Peyer's patch (tissue), 4 donors: ENCODE data around the gene UPF3B.

Source experiments
- POLR2A ChIP-seq, 2 donors: fragments of 450-650 bp; IDR thresholded peaks; one replicate each; pipeline ENCODE4 v1.5.1; 2017; ENCODE audit warnings: antibody characterized with exemption in 2 of 2, mild to moderate bottlenecking in 2 of 2, moderate library complexity in 2 of 2
- TF ChIP-seq, protein P1 (sequence below), 6 experiments: fragments of 450-650 bp in 4 of 6; fragments of 200-600 bp in 2 of 6; sonication (generic) in 1 of 6; IDR thresholded peaks; one replicate each; pipeline ENCODE4 v1.5.1; 2017 to 2019; ENCODE audit warnings: antibody characterized with exemption in 6 of 6, mild to moderate bottlenecking in 3 of 6, moderate library complexity in 1 of 6

DNA sequence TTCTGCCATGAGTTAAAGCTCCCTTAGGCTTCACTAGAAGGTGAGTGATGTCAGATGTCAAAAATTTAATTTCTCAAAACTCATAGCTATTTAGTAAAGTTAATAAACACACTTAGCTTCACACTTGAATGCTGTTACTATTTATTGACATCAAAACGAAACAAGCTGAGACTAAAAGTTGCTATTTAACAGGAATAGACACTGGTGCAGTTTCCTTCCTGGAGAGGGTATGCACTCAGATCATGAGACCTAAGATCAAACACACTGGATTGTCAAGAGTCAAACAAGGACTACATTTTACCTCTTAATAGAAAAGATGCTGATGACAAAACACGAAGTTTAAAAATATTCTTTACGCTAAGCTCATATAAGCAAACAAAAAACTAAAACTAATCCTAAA lies 18.9 kb downstream of the UPF3B start:
- TF ChIP-seq, protein P1, sequence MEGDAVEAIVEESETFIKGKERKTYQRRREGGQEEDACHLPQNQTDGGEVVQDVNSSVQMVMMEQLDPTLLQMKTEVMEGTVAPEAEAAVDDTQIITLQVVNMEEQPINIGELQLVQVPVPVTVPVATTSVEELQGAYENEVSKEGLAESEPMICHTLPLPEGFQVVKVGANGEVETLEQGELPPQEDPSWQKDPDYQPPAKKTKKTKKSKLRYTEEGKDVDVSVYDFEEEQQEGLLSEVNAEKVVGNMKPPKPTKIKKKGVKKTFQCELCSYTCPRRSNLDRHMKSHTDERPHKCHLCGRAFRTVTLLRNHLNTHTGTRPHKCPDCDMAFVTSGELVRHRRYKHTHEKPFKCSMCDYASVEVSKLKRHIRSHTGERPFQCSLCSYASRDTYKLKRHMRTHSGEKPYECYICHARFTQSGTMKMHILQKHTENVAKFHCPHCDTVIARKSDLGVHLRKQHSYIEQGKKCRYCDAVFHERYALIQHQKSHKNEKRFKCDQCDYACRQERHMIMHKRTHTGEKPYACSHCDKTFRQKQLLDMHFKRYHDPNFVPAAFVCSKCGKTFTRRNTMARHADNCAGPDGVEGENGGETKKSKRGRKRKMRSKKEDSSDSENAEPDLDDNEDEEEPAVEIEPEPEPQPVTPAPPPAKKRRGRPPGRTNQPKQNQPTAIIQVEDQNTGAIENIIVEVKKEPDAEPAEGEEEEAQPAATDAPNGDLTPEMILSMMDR (IDR thresholded peaks at IDR 0.05): no peak
- no peak for TF ChIP-seq POLR2A (IDR thresholded peaks at IDR 0.05)
